AG09309 (cell line): ENCODE data around the gene HOXB1.

Experiments used
- DNase-seq: peaks from one replicate; pipeline ENCODE4 v3.0.0-alpha.2; 2010; ENCODE audit warnings: low read depth
- H3K4me3 ChIP-seq: 2 replicates; pipeline ENCODE4 v1.5.1; 2011; ENCODE audit warnings: mild to moderate bottlenecking, low read depth, low read length, moderate library complexity; ENCODE audit not compliant: control insufficient read depth
- CTCF ChIP-seq: IDR thresholded peaks from 2 replicates; pipeline ENCODE4 v1.5.1; 2011; ENCODE audit warnings: mild to moderate bottlenecking, low read depth, low read length, inconsistent platforms; ENCODE audit not compliant: insufficient read depth, control insufficient read depth; ENCODE audit errors: missing control alignments

Gene HOXB1

GRCh38 chr17:48523010-48523409 is 7.8 kb downstream of the HOXB1 start:
- no peak overlapping the region for H3K4me3 ChIP-seq
- no peak for DNase-seq
- TF ChIP-seq CTCF: peak; percentile 23

- H3K4me3 ChIP-seq: no peak overlapping the region
- TF ChIP-seq CTCF: no peak
- DNase-seq: no peak
Observed at GRCh38 chr17:48522031-48522653, 8.7 kb downstream of the HOXB1 start.

- no peak overlapping the region for H3K4me3 ChIP-seq
- no peak for TF ChIP-seq CTCF
- DNase-seq: no peak
Observed at GRCh38 chr17:48520631-48521079, 10.2 kb downstream of the HOXB1 start.

DNA sequence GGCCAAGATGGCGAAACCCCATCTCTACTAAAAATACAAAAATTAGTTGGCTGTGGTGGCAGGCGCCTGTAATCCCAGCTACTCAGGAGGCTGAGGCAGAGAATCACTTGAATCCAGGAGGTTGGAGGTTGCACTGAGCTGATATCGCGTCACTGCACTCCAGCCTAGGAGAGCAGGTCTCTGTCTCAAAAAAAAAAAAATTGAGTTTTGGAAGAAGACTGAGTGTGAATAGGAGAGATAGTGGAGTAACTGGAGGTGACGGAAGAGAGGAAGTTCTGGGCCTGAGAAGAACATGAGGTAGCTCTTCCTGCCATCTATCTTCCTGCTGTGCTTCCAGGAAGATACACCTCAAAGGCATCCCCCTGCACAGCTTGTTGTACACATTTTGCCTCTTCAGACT is 11.4 kb downstream of the HOXB1 start:
- TF ChIP-seq CTCF: no peak
- no peak for DNase-seq
- no peak overlapping the region for H3K4me3 ChIP-seq

GRCh38 chr17:48517478-48517877 is 13.3 kb downstream of the HOXB1 start:
- TF ChIP-seq CTCF: no peak
- DNase-seq: no peak
- H3K4me3 ChIP-seq: no peak overlapping the region

GRCh38 chr17:48515925-48516900 is 14.6 kb downstream of the HOXB1 start:
- no peak for DNase-seq
- no peak for TF ChIP-seq CTCF
- H3K4me3 ChIP-seq: no peak overlapping the region
